PFSK-1 (cell line): ENCODE results near the gene CFLAR.

ENCODE experiments used
- REST ChIP-seq, 2 experiments: IDR thresholded peaks; 2 replicates each; pipeline versions ENCODE4 v1.6.1 to v1.8.0; 2011 to 2012; ENCODE audit warnings: low read depth in 2 of 2, low read length in 2 of 2, control low read depth in 1 of 2, inconsistent platforms in 1 of 2, mild to moderate bottlenecking in 1 of 2, moderate library complexity in 1 of 2; ENCODE audit not compliant: insufficient read depth in 1 of 2
- SIN3A ChIP-seq: IDR thresholded peaks from 2 replicates; pipeline ENCODE4 v1.6.1; 2012; ENCODE audit warnings: mild to moderate bottlenecking, low read length, moderate library complexity, borderline replicate concordance; ENCODE audit not compliant: insufficient read depth
- TAF1 ChIP-seq: IDR thresholded peaks from 2 replicates; pipeline ENCODE4 v1.6.1; 2012; ENCODE audit warnings: low read length, control low read depth, borderline replicate concordance; ENCODE audit not compliant: insufficient read depth

GRCh38 chr2:201090574-201090973, 25.4 kb upstream of the CFLAR start:
- TF ChIP-seq REST (IDR thresholded peaks at IDR 0.05; ENCODE audit: insufficient read depth in 1 of 2, low read depth in 2 of 2, low read length in 2 of 2): no peak
- TF ChIP-seq SIN3A: no peak
- no peak for TF ChIP-seq TAF1
